ENCODE results near the gene ATRNL1.

ATRNL1 gene

DNA sequence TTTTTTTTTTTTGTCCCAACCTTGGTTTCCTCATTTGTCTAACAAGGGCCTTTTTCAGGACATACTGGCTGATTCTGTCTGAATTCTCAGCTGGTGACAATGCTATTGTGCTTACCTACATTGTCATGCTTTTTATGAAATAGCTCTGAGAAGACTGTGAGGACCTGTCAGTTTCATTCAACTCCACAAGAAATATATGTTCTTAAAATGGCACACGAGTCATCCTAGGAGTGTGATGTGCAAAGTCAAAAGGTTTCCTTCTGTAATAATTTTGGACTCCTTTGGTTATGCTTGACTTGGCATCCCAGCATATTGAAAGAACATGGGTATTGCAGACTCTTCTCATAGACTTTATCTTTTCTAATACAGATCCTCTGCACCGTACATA is 863.8 kb downstream of the ATRNL1 start:
- DNase-seq = no peak

DNA sequence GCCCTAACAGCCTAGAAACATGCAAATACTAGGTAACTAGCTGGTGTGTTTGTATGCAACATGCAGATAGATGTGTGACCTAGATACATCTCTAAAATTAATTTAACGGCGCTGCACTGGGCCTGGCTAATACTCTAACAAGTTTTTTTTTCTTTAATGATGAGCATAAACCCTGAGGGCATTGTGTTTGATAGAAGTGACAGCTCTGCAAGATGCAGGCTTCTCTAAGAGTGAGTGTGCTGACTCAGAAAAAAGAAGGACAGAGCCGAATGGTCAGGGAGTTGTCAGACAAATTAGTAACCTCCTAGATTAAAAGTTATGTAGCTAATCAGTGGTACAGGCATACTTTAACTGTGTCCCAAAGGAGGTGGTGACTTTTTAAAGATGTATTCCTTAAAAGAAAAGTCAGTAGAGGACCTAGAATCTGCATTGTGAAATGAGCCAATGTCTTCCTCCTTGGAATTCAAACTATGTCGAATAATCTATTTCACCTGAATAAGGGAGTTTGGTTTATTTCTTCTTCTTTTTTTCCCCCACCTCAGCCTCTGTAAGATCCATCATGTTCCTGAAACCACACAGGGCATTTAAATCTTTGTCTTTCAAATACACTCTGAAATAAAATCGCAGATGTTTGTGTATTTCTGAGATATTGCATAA is 864.7 kb downstream of the ATRNL1 start:
- no peak for DNase-seq

DNA sequence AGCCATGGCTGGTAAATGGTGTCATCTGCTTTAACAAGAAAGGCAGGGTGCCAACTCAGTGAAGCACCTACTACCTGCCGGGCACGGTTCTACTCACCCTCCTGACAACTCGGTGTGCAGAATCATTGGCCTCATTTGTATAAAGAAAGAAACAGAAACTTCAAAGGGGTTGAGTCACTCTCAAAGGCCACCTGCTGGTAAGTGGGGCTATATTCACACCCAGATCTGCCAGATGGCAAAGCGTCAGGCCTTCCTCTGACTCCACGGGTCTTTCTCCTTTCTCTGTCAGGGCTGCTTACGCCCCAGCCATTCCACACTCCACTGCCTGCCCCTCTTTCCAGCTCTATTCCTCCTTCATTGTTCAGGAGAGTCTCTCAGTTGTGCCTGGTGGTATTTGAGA is 870.7 kb downstream of the ATRNL1 start:
- DNase-seq = no peak

DNA sequence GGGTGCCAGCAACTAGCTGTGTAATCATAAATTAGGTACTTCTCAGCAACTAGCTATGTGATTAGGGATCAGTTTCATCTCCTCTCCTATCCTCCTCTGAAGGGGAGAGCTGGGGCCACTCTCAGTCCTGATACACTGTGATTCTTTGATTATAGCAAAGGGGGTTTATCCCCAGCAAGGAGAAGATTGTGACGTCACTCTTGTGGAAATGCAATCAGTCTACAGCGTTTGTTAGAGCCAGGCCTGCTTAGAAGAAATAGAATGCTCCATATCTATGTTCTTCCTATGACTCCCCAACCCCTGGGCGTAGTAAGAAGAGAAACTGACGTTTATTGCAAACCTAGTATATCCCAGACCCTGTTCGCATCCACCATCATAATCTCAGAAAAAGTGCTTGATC is 871.7 kb downstream of the ATRNL1 start:
- no peak for DNase-seq

DNA sequence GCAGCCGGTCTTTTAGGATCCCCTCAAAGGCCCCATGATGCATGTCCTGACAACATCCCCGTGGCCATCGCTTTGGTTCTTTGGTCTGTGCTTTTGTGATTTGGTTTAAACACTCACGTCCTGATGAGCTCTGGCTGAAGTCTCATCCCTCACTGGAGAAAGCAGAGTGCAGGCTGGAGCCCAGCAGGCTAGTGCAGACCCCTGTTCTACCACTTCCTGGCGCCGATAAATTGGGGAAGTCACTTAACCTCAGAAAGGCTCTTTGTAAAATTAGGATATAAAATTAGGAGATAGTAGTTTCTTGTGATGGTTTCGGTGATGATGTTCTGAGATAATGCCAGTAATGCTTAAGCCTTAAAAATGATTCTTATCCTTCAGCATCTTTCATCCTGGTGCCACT is 872.2 kb downstream of the ATRNL1 start:
- no peak for DNase-seq

DNA sequence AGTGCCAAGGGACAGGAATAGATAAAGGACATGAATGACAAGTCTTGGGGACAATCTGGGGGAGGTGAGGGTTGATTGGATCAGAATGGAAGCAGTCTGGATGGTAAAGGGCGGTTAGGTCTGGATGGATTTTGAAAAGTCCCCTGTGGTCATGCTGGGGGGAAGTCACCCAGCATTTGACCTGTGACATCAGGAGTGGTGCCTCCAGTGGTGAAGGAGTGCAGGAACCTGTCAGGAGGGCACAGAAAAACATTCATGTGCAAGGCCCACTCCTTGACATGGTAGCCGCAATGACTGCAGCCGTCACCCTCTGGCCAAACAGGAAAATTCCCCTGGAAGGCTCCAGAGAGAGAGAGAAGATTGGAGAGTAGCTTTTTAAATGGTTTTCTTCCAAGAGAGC is 875.1 kb downstream of the ATRNL1 start:
- DNase-seq = no peak

DNA sequence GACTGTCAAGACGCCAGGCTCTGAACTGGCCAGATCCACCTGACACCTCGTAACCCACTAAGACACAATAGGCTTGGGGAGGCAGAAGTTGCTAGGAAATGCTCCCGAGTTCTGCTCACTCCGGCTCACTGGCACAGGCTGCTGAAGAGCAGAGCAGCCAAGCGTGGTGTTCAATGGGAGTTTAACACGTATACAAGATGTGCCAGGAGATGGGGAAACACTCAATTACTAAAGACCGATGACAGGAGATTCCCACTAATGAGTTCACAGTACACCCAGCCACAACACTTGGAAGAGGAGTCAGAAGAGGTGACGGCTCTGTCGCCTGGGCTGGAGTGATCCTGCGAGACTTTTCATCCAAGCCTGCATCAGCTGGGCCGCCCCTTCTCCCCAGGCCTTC is 876.4 kb downstream of the ATRNL1 start:
- DNase-seq = no peak

DNA sequence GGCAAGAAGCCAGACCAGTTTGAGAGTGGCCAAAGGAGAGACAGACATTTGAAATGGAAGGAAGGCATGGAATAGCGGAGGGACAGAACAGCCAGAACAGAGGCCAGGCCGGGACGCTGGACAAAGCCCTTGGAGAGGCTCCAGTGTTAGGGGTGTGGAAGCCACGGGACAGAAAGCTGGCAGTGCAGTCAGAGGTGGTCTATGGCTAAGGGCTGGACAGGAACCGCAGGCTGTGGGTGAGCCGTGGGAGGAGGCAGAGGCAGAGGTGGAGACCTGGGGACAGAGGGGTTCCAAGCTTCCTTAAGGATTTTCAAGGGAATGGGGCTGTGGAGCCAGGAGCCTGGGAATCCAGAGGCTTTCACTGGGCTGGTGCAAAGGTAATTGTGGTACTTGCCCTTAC is 878.8 kb downstream of the ATRNL1 start:
- no peak for DNase-seq

DNA sequence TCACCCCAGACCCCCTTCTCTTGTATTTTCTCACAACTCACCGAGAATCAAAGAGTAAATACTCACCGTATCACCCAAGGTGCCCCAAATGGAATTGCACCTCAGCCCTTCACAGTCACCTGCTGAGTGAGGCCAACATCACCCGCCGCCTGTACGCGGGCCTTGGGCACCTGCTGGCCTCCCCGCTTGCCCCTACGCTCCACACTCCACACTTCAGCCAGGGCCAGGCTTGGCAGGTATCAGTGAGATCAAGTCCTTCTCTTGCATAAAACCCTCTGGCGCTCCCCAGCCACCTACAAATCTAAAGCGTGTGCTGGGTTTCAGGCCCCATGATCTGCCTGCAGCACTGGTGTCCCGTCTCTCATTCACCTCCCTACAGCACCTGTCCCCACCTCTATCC is 879.3 kb downstream of the ATRNL1 start:
- DNase-seq = no peak

DNA sequence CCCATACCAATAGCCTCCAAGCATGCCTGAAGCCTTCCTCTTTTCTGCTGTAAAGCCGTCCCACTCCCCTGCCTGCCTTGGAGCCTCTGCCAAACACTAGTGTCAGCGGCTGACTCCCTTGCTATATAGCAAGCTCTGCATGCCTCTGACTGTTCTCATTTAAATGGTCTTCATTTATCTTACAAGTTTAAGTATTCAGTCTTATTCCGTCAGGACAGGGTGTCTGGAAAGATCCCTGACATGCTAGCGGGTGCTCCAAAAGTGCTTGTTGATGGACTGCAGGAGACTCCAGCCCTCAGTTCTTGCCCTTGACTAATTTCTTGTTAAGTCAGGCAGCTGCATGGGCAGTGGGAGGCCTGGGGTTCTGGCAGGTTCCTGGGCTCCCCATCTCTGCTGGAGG is 881.2 kb downstream of the ATRNL1 start:
- no peak for DNase-seq

DNA sequence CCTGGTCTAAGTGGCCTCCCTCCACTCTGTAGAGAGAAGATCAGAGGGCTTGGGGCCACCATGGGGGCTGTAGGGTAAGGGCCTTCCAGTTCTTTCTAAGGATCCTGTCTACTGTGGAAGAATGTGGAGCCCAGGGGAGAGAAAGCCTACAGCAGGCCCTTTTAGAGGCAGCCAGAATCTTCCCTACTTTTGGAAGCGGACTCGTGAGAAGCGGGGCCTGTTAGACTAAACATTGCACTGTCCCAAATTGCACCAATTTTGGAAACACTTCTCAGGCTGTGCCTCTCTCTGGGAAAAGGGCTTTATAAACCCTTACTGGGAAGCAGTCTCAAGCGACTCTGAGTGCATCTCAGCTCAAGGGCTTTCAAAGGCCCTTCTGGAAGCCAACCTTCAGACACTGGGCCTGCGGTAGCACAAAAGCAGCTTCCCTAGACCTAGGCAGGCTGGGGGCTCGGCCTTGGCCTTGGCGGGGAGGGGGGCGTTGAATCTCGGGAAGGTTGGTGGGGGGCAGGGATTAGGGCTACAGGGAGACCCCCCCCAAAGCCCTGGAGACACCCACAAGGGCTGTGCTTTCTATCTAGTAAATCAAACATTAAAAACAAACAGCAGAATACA is 881.8 kb downstream of the ATRNL1 start:
- no peak for DNase-seq

DNA sequence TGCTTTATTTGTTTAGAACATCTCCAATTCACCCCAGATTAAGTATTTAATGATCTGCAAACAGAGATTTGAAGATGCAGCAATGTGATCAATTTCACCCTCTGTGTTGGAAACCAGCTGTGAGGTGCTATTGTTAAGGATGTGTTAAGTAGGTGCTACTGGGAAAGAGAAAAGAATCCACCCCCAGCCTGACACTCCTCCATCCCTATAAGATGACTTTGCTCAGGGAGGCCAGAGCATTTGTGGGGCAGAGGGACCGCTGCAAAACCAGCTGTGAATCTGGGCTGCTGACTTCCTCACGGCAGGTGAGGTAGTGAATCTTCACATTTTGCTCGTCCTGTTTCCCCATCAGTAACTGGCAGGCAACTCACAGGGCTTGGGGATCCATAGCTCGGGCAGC is 882.3 kb downstream of the ATRNL1 start:
- no peak for DNase-seq

DNA sequence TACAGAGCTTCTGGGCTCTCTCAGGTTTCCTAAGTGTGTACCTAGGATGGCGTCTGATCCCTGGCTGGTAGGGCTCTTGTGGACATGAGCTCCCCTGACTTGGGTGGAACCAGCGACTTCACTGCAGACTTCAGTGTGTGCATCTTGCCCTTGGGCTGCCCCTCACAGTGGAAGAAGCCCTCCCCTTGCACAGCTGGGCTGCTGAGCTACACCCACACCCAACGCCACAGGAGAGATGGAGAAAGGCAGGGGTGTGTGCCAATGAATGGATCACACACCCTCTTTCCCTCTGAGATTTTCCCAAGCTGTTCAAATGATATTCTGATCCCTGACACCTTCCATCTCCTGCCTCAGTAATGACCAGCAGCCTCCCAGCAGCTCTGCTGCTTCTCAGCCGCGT is 883.2 kb downstream of the ATRNL1 start:
- no peak for DNase-seq

DNA sequence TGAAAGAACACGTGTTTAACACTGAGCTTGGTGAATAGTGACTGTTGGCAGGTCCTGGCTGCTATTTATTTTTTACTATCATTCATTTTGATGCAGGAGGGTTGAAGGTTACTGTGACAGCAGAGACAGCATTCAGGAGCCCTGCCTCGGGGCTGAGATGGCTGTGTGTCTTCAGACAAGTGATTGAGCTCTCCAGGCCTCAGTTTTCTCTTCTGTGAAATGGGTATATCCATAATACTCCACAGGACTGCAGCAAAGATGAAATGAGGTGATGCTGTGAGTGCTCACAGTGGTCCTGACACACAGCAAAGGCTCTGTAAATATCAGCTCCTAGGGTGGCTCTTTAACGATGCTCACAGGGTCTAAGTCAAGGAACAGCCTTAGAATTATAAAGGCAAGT is 884.7 kb downstream of the ATRNL1 start:
- no peak for DNase-seq

DNA sequence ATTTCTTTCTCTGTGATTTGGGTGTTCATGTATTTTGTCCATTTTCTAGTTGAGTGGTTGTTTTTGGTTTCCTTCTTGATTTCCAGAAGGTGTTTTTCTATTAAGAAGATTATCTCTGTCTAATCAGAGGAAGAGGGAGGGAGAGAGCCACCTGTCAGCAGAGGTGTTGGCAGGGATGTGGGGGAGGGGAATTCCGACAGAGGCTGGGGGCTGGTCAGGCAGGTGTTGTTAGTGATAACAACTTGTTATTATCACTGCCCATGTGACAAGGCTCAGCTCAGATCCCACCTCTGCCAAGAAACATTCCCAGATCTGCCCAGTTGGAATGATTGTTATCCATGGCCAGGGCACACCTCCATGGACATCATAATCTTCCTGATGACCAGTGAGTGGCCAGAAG is 886.4 kb downstream of the ATRNL1 start:
- DNase-seq = no peak

DNA sequence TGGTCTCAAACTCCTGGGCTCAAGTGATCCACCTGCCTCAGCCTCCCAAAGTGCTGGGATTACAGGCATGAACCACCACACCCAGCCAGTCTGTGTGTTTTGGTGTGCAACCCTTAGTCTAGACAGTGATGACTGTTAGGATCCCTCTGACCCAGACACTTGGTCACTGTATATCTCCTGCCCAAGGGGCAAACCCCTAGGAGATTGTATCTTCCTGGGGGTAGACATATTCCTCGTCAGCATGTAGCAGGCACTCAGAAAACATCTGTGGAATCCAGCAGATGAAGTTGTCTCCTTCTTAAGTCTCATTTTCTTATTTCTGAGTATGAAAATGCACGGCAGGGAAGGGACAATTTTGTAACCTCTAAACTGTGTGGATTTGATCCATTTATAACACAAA is 887.3 kb downstream of the ATRNL1 start:
- DNase-seq = no peak

DNA sequence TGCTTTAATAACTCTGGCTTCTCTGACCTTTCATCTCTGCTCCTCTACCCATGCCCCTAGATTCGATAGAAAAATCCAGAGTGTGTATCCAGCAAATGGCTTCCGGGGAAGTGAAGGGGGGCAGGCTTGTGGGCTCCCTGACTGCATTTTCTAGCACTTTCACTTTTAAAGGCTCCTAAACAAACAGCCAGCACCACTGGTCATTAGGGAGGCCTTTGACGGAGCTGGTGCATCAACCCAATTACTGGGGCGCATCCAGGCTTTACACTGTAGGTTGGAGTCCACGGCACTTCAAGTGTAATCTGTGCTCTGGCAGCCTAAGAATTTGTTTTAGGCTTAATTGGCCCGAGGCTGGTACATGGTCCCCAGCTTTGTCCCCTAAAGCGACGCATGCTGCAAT is 887.9 kb downstream of the ATRNL1 start:
- no peak for DNase-seq

DNA sequence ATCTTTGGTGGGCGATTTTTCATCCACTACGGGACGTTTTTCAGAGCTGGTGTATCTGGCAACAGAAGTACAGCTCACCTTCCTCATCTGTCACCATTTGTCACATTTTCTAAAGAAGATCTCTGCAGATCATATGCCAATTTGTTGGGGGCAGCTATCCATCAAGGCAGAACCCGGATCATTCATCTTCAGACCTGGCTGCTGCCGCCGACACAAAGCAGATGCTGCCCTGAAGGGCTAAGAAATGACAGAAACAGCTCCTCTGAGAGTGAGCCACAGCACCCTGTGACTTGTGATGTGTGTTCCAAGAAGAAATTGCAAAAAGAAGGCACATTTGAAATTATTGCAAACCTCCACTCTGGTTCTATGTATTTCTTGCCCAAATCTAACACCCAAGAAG is 888.9 kb downstream of the ATRNL1 start:
- DNase-seq = no peak

DNA sequence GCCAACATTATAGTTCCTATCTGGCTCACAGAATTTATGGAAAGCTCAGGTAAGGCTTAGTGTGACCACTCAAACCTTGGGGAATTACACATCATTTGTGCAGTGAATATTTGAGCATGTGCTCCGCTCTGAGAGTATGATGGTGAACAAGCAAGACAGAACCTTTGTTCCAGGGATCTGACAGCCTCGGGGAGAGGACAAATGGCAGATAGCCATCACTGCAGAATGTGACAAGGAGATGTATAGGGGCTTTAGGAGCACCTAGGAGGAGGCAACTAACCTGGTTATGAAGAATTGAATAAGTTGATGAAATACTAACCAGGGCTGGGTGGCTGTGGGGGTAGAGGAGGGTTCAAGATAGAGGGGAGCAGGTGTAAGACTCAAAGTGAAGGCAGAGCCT is 889.4 kb downstream of the ATRNL1 start:
- DNase-seq = no peak

DNA sequence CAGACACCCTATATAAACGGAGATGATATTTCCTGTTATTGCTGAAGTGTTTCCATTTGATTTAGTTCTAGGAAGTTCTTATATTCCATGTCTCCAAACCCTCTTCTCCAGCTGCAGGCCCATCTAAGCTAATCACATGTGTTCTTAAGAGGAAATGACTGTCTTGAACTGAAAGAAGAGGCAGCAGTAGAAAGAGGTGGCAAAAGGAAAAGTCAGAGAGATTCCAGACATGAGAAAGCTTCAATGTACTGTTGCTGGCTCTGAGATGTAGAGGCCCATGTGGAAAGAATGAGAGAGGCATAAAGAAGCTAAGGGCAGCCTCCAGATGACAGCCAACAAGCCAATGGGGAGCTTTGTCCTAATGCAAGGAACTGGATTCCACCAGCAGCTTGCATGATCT is 892.6 kb downstream of the ATRNL1 start:
- no peak for DNase-seq

DNA sequence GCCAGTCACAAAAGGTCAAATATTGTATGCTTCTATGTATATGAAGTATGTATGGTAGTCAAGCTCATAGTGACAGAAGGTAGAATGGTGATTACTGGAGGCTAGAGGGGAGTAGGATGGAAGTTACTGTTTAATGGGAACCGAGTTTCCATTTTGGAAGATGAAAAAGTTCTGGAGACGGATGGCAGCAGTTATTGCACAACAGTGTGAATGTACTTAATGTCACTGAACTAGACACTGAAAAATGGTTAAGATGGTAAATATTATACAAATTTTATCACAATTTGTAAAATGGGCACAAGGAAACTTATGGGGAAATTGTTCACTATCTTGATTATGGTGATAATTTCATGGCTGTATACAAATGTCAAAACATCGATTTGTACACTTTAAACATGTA is 895.2 kb downstream of the ATRNL1 start:
- DNase-seq = no peak

DNA sequence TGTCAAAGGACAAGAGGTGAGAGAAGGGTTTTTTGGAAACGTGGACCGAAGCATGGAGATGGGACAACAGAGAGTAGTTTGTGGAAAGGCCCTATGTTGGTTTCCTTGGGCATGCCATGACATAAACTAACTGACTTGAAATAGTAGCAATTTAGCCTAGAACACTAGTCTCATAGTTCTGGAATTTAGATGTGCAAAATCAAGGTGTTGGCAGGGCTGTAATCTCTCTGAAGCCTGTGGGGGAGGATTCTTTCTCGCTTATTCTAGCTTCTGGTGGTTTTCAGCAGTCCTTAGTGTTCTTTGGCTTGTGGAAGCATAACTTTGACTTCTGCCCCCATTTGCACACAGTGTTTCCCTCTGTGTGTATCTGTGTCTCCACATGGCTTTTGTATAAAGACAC is 896.5 kb downstream of the ATRNL1 start:
- DNase-seq = no peak

DNA sequence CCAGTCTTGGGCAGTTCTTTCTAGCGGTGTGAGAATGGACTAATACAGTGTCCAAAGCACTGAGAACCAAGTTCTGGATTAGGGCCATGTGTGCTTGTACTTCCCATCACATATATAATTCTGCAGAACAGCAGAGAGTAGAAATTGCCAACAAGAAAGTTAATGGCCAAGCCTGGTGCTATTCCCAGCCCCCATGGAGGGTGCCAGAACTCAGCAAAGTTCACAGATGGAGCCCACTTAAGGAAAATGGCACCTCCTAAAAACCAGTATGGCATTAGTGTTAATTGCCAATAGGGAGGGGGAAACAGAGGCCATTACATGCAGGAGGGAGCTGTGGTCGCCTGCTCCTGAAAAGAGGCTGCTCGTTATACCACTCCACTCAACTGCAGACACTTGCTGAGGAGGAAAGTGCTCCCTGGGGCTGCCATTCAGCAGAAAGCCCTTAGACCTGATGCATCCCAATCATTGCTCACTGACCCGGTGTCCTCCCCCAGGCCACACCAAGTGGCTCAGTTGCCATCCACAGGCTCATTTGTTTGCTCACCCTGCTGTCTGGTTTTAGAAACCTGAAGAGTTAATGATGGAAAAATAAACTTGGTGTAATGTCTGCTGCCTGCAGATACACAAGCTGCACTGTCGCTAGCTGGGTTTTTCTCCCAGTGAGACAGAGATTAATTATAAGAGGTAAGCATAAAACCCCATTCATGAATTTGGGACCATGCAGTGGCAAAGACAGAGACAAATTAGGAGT is 899.2 kb downstream of the ATRNL1 start:
- DNase-seq = no peak

DNA sequence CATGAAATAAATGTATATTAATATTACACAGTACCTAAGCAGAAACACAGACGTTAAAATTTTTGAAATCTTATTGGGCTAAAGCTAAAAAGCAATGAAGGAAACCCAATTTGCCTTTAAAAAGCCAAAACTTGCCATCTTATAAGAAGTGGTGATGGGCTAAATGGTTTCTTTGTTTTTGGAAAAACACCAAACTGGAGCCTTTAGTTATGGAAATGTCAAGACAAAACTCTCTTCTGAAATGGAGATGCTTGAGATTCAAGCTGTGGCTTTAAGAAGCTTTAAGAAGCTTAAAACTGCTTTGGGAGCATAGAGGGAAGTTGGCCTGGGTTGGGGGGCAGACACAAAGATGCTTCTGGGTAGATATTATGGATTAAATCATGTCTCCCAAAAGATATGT is 902.9 kb downstream of the ATRNL1 start:
- DNase-seq = no peak

DNA sequence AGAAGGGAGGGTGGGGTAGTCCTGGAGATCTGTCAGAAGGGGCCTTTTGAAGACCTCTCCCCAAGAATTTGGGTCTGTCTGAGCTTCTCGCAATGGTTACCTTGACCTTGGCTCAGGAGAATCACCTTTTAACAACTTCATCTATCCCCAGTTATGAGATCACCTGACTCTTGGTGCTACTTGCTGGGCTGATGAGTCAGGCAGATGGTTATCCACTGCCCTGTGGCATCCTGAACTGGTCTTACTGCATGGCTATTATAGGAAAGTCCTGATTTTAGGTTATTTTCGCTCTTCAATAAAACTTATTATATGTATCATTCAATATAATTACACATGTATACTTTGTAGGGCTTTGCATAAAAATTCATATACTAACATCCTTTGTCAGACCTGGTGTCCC is 905.1 kb downstream of the ATRNL1 start:
- no peak for DNase-seq
